Right lung (tissue), 10 donors: ENCODE data around the gene CELSR1. TPM values are rescaled to one million over a fixed set of nuclear protein-coding genes. Genes with fewer than 3 reads are reported as not detected.
A peak's percentile ranks its signal among the peaks of the same experiment; 100 is the strongest.

Experiments used
- DNase-seq, 2 donors: peaks; one replicate each; pipeline ENCODE4 v3.0.0-alpha.2; 2013
- long read RNA-seq, 8 donors: transcript quantifications; one replicate each; lab custom pipeline, GENCODE V29; 2026
- polyA plus RNA-seq, 5 donors: library from polyadenylated mRNA; unstranded; fragments of 120-200 nt; gene quantifications; one replicate each; pipeline versions ENCODE4 v1.2.1 to v1.2.3, GENCODE V29; 2013; ENCODE audit warnings: inconsistent platforms in 1 of 5, low replicate concordance in 1 of 5; ENCODE audit not compliant: insufficient read length in 5 of 5, insufficient read depth in 1 of 5

CELSR1 gene, protein sequence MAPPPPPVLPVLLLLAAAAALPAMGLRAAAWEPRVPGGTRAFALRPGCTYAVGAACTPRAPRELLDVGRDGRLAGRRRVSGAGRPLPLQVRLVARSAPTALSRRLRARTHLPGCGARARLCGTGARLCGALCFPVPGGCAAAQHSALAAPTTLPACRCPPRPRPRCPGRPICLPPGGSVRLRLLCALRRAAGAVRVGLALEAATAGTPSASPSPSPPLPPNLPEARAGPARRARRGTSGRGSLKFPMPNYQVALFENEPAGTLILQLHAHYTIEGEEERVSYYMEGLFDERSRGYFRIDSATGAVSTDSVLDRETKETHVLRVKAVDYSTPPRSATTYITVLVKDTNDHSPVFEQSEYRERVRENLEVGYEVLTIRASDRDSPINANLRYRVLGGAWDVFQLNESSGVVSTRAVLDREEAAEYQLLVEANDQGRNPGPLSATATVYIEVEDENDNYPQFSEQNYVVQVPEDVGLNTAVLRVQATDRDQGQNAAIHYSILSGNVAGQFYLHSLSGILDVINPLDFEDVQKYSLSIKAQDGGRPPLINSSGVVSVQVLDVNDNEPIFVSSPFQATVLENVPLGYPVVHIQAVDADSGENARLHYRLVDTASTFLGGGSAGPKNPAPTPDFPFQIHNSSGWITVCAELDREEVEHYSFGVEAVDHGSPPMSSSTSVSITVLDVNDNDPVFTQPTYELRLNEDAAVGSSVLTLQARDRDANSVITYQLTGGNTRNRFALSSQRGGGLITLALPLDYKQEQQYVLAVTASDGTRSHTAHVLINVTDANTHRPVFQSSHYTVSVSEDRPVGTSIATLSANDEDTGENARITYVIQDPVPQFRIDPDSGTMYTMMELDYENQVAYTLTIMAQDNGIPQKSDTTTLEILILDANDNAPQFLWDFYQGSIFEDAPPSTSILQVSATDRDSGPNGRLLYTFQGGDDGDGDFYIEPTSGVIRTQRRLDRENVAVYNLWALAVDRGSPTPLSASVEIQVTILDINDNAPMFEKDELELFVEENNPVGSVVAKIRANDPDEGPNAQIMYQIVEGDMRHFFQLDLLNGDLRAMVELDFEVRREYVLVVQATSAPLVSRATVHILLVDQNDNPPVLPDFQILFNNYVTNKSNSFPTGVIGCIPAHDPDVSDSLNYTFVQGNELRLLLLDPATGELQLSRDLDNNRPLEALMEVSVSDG (N-terminal part only)
- polyA plus RNA-seq: 10 to 100 TPM; 22.6 to 40.5 (median 26.4) TPM
- long read RNA-seq, donor 1: 0 reads
- long read RNA-seq, donor 2: 0 reads
- long read RNA-seq, donor 3: 0 reads
- long read RNA-seq, donor 4: 0 reads
- long read RNA-seq, donor 5, partial matches to known transcripts: 0 of 1 reads
- long read RNA-seq, donor 5, other reads (novel, unspliced or antisense): 0 of 1 reads
- long read RNA-seq, donor 6: 0 reads
- long read RNA-seq, donor 7: 0 reads
- long read RNA-seq, donor 8: 0 reads

DNA sequence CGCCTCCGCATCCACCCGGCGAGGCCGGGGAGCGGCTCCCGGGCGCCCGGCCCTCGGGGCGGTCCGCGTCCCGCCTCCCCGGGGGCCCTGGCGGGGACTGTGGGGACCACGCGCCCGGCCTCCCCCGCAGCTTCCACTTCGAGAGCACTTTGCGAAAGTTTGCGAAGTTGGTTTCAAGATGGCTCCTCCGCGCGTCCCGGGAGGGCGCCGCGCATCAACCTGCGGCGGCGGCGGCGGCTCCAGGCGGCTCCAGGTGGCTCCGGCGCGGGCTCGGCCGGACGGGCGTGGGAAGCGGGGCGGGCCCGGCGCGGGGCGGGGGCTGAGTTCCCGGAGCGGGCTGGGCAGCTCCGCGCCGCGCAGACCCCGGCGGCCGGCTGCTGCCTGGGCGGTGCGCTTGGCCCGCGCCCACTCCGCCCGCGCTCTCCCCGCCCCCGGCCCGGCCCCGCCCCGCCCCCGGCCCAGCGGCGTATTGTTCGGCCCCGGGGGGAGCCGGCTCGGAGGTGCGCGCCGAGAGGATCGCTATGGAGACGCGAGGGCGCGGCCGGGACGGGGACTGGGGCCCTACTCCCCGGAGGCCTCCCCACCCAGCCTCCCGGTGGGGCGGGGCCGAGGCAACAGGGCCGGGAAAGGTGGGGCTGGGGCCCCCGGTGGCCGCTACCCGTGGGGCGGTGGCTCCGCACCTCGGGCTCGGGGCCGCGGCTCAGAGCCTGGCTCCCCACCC lies at the start of gene CELSR1:
Gene CELSR1, minus strand, starts transcription at position 396 of the 721 bp plus-strand sequence. CDS start 450 bp downstream, outside the sequence.
- peak in 1 of 2 donors; percentile 22 for DNase-seq

DNA sequence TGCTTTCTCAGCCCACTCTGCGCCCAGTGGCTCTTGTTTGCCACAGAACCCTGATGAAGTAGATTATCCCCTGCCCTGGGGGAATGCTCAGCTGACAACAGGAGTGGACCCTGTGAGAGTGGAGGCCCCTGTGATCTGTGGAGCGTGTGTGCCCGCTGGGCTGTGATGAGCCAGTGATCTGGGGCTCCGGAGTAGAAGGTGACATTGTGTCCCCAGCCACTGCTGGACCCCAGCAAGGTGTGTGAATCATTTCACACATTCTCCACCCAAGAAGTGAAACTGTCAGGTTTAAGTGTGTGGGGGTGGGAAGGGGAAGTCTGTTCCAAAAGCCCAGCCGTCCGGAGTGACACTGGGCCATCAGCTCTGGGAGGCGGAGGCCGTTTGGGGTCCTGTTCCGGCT lies 49.6 kb upstream of the CELSR1 start:
- DNase-seq: no peak

DNA sequence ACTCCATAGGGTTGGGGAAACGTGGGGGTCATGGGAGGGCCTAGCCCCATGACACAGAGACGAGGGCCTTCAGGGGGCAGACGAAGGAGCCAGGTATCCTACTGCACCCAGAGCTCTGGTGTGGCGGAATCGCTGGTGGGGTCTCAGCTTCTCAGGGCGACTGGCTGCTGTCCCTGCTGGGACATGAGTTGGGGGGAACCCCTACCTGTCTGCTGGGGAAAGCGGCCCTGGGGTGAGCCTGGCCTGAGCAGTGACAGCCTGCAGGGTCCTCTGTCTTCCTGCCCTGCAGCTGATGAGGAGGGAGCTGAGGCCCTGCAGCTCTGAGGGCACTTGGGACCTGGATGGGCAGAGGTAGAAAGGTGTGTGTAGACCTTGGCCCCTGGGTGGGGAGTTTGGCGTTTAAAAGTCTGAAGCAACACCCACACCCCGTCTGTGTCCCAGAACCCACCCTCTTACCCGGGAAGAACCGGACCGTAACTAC lies 49.2 kb upstream of the CELSR1 start:
- DNase-seq: no peak

DNA sequence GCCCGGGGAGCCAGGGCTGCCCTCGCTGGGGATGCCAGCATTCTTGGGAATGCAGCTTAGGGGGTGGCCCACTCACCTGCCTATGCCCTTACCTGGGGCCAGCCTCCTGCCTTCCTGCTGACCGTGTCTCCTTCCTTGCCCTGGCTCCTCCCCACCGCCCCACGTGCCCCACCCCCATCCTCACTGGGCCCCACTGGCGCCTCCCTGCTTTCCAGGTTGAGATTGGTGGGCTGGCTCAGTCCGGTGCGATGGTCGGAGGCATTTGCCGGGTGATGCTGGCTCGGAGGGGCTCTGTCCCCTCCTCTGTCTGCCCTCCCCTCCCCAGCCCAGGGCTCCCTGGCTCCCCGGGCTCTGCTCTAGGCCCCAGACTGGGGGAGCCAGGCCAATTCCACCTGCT lies 48.7 kb upstream of the CELSR1 start:
- no peak for DNase-seq

DNA sequence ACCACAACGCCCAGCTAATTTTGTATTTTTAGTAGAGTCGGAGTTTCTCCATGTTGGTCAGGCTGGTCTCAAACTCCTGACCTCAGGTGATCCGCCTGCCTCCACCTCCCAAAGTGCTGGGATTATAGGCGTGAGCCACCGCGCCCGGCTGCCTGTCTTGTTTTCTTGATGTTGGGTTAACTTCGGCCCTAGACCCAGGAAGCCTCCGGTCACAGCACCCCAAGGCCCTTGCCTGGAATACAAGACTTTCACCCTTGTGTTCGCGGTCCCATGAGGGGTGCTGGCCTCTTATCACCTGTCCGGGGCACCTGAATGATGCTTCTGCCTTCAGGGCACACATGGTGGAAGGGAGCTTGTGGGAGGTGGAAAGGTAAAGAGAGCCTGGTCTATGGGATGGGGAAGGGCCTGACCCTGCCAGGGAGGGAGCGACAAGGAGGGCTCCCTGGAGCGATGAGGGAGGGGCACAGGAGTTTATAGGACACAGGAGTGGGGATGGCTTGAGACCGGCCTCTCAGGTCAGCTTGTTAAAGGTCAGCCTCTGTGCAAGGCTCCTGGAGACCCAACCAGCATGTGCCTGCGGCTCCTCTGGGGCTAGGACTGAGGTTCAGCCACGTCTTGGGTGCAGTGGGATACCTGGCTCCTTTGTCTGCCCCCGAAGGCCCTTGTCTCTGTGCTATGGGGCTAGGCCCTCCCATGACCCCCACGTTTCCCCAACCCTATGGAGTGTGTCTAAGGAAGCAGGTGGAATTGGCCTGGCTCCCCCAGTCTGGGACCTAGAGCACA lies 48.1 kb upstream of the CELSR1 start:
- DNase-seq: no peak

DNA sequence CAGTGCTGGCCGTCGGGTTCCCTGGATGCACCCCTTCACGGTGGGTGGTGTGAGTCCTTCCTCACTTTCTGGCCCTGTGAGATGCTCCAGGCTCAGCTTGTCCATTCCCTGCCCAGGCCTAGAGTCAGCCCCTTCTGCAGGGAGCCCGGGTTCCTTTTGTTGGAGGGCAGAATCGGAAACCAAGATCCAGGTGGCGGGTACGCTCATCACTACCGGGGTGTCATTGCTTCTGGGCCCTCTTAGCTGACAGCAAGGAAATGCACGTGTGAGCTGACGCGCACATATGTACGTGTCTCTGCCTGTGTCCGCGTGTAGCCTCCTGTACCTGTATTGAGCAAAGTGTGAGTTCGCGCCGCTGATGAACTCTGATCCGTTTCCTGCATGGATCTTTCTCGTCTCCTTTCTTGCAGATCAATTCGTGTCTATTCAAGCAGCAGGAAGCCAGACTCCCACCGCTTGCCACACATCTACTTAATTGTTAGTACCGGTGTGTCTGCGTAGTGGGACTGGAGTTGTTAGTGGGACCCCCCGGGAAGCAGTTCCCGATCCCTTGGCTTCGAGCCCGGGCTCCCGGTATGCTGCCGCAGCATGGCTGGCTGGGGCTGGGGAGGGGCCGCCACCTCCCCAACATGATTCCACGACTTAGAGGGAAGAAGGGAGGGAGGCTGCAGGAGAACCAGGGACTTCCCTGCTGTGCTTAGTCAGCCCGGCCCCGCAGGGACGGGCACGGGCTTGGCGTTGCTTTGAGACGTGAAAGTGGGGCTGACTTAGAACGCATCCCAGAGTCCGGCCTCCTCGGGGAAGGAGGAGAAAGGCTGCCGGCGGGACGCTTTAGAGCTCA lies 46.9 kb upstream of the CELSR1 start:
- no peak for DNase-seq

DNA sequence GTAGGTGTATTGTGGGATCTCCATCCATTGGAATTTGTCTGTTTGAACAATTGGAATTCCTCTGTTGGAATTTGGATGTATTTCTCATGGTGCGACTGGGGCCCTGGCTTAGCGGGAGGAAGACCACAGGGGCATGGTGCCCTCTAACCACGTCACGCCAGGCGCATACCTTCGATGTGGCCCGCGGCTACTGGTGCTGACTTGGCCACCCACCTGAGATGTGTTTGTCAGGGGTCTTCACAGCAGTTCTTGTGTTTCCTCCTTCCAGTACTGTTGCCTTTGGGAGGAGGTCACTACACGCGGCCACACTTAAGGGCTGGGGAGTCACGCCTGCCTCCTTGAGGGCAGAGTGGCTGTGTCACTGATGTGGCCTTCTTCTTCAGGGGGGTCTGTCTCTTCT lies 46.2 kb upstream of the CELSR1 start:
- no peak for DNase-seq

DNA sequence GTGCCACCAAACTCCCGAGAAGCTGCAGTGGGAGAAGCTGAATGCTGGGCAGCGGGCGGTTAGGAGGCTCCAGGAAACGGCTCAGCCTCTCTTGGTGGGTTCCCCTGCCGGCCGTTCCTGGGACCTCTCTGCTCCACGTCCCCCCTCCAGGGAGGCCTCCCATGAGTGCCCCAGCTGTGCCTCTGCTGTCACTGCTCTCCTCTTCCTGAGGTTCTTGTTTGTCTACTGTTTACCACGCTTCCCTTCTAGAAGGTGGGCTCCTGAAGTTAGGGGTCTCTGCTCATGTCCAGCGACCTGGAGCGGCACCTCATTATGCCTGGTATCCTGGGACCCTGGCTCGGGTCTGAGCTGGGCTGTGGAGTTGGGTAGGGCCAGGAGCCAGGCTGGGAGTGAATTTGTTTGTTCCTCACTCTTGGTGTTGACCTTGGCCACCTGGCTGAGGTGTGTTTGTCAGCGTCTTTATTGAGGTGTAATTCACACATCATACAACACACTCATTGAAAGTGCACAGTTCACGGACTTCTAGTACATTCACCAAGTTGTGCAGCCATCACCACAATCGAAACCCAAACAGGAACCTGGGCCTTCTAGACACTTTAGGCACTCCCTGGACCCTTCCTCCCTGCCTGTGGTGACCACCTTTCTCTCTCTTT lies 45.0 kb upstream of the CELSR1 start:
- DNase-seq: no peak

DNA sequence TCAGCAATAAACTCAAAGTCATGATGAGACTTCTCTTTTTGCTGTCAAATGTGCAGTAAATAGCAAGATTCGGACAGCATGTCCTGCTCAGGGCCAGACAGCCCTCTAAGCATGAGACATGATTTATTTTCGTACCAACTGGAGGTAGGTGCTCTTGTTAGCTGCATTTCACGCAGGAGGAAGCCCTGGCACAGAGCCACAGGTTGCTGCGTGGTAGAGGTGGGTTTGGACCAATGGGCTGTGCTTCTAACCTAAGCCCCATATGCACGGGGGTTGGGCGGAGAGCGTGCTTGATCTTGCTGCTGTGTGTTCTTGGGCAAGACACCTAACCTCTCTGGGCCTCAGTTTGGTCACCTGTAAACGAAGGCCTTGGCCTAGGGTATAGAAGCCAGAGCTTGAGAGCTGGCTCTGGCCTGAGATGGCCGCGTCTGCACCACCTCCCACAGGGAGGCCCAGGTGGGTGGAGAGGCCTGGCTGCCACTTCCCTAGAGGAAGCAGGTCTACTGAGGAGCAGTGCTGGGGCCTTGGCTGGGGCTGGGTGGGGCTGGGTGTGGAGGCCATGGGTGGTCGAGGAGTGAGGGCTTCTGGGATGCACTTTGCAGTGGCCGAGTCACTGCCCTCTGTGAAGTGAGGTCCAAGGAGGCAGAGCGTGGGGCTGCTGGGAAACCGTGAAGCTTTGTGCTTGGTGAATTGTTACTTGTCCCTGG lies 44.3 kb upstream of the CELSR1 start:
- no peak for DNase-seq

DNA sequence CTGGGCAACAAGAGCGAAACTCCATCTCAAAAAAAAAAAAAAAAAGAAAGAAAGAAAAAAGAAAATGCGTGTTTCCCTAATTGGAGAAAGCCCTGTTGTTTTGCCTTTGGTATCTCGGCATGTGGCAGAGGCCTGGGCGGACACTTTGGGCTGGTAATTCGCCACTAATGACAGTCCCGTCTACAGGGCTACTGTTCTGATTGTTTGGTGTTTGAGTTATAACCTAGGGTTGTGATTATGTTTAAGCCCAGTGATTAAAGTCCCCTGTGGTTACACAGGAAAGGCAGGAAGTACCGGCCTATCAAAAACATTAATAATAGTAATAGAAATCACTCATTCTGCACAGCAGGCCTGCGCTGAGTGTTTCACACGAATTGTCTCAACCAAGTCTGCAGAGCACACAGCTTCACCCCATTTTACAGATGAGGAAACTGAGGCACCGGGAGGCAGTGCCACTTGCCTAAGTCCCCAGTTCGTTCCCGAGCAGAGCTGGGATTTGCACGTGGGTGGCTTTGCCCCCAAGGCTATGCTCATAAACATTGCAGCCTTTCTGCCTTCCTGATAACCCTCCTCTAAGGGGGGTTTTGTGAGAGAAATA lies 43.6 kb upstream of the CELSR1 start:
- DNase-seq: no peak

DNA sequence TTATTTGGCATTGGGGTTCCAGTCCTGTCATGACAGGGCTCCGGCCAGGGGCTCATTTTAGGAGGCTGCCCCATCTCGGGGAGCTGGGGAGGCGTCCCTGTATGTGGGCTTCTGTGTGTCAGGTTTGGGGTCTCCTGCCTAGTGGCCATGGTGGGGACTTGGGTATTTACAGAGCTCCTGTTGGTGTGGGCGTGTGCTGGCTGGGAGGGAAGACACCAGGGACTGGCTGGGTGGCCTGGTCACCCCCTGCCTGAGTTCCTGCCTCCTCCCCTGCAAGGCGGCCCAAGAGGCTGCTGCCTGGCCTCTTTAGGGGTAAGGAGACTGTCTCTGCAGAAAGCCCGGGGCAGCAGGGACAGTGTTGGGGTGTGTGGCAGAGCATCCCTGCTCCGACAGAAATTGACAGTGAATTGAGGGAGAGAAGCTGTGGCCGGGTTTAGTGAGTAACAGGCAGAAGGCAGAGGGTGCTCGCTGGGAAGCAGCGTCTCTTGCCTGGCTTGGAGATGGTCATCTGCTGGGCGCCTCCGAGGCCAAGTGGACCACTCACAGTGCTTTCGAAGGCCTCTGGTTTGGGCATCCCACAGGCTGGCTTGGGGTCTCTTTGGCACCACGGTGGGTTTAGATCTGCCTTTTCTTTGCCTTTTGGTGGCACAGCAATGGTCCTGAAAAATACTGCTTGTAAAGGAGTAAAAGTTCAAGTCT lies 42.5 kb upstream of the CELSR1 start:
- no peak for DNase-seq

DNA sequence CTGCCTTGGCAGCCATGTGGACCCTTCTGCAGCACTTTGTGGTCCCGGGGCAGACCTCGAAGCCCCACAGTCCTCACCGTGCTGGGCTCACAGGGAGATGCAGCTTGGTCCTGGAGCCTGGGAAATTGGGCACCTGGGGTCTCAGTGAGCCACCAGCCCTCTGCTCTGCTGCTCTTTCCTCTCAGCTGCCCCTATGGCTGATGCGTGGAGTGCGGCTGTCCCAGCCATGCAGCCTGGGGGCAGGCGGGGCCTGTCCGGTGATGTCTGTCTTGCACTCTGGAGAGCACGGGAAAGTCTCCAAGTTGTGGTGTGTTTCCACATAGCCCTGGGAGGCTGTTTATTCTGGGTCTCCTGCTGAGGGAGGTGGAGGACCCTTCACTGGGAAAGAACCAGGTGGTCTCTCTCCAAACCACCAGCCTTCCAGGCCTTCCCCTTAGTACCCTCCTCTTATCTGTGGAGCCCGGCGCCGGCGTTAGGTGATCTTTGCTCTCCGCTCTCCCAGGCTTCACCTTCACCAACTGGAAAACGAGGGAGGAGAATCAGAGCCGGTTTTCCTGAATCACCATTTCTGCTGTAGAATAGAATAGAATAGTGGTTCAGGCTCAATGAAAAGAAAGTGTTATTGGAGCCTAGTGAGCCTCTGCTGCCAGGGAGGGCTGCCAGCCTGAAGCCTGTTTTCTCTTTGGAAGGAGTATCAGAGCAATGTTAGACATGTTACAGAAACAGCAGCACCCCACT lies 41.6 kb upstream of the CELSR1 start:
- peak in 1 of 2 donors; percentile 66 for DNase-seq

DNA sequence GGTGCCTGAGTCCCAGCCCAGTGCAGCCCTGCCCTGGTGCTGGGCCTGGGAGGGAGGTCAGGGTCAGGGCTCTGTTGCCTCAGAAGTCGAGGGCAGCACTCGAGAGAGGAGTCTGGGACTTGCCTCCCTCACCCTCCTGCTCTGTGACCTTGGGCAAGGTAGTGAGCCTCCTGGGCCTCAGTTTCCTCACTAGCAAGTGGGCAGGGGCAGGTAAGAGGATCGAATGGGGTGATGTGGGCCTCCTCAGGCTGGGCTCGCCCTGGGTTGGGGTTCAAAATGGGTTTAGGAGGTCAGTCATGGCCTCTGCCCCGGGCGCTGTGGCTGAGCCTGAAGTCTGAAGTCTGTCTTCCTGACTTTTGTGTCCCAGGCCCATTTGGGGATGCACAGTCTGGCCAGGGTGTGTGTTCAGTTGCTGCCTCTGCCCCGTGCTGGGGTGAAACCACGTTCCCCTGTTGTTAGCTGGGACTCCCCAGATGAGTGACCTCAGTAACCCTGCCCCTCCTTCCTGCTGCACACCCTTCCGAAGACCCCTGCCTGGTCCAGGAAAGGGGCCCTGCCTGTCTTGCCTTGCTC lies 40.9 kb upstream of the CELSR1 start:
- no peak for DNase-seq

DNA sequence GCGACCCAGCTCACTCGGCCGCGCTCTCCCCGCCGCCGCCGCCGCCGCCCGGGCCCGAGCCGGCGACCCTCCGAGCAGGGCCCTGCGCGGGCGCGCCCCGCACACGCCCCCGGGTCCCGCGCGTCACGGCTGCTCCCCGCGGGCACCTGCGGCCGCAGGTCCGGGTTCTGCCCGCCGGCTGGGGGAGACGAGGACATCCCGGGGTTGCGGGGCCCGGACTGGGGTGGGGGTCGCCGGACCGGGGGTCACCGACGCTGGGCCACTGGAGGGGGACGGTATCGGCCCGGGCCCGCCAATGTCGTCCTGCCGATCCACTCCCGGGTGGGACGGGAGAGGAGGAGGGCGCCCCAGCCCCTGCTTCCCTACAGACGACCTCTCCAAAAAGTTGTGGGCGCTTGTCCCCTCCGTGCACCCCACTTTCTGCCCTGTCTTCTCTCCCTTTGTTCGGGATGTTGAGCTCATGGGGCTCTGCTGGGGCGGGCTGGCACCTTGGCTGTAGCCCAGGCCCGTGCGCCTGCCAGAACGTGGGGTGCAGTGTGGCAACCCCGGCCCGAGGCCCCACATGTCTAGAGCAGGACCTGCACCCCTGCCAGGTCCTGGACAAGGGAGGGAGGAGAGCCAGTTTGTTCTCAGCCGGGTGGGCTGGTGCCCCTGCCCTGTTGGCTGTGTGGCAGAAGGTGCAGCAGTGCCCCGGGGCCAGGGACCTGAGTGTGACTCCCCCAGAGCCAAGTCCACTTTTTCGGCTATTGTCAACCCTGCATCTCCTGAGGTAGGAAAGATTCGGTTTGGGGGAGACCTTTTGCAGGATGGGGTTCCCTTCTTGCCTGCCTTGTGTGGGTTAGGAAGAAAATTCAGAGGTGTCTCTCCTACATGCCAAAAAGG lies 40.2 kb upstream of the CELSR1 start:
- DNase-seq: no peak
